ENCODE results near the gene APBA2. TPM values are rescaled to one million over a fixed set of nuclear protein-coding genes. Genes with fewer than 3 reads are reported as not detected.
A peak's percentile ranks its signal among the peaks of the same experiment; 100 is the strongest.

APBA2 gene
- total RNA-seq, 2 experiments from 2014 or later = 30.8 to 32.0 TPM

DNA sequence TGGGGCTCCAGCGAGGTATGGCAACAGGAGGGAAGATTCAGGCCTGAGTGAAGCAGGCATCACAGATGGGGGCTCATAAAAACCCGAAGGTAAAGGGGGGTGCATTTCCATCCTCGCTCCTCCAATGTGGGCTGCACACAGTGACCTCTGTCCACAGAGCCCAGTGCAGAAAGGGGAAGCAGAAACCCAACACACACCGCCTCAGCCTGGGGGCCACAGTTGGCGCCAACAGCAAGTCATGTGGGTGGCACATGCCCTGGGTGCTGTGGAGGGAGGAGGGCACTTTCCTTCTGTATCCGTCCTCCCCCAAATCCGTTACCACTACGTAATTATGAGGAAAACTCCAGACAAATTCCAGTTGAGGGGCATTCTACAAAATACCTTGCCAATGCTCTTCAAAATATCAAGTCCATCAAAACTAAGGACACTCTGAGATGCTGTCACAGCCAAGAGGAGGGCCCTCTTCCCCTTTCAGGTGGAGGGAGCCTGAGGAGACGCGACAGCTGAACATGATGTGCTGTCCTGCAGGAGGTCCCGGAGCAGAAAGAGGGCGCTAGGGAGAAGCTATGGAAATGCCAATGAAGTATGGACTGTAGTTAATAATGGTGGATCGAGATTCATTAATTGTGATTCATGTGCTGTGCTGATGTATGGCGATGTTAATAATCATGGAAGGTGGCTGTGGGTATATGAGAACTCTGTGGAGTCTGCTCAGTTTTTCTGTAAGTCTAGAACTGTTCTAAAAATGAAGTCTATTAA, 16.4 kb downstream of the APBA2 start:
- peak overlapping the region; percentile 54 for H3K27ac Mint-ChIP-seq
- ChIA-PET POLR2A (no interaction called here), CTCF (interaction anchor here (1.0 to 1.6 kb wide), 4 partner anchors 16 to 33 kb away, joined by 3 to 6 read pairs (median 4); partner anchors contain the start of gene APBA2)
- H3K4me1 Mint-ChIP-seq (ENCODE audit: low read depth) = peaks cover 90% of the 10 kb centered on the region
- no peaks in the 10 kb centered on the region for H3K36me3 Mint-ChIP-seq (ENCODE audit: low read depth)
- DNase-seq = no peak
- TF ChIP-seq, protein P1, sequence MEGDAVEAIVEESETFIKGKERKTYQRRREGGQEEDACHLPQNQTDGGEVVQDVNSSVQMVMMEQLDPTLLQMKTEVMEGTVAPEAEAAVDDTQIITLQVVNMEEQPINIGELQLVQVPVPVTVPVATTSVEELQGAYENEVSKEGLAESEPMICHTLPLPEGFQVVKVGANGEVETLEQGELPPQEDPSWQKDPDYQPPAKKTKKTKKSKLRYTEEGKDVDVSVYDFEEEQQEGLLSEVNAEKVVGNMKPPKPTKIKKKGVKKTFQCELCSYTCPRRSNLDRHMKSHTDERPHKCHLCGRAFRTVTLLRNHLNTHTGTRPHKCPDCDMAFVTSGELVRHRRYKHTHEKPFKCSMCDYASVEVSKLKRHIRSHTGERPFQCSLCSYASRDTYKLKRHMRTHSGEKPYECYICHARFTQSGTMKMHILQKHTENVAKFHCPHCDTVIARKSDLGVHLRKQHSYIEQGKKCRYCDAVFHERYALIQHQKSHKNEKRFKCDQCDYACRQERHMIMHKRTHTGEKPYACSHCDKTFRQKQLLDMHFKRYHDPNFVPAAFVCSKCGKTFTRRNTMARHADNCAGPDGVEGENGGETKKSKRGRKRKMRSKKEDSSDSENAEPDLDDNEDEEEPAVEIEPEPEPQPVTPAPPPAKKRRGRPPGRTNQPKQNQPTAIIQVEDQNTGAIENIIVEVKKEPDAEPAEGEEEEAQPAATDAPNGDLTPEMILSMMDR (IDR thresholded peaks at IDR 0.05) = no peak
- no peaks in the 10 kb centered on the region for H3K9me3 Mint-ChIP-seq
- no peaks in the 10 kb centered on the region for H3K27me3 Mint-ChIP-seq
- intact Hi-C loops (cut with micrococcal nuclease) = no loop called here
- ATAC-seq = no peak
- H3K4me3 Mint-ChIP-seq = no peak overlapping the region

DNA sequence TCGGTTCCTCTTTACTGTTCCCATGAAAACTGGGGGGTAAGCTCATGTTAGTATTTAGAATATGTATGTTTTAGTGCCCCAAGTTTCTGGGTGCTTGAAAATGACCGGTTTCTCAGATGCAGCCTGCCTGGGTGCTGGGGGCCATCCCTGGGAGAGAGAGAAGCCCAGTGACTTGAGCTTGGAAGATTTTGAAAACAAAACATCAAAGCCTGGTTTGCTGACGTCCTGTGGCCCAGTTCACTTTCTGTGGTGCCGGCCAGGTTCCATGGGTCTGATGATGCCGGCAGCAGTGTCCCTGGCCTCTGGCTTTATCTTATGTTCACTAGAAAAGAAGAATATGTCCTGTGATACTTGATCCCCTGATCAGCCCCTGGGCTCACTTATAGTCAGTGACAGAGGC, 17.1 kb downstream of the APBA2 start:
- DNase-seq (no peak), ATAC-seq (no peak)
- peaks cover 92% of the 10 kb centered on the region for H3K4me1 Mint-ChIP-seq (ENCODE audit: low read depth)
- TF ChIP-seq, protein P1 (IDR thresholded peaks at IDR 0.05) = no peak
- H3K27ac Mint-ChIP-seq = peak overlapping the region; percentile 54
- H3K27me3 Mint-ChIP-seq = no peaks in the 10 kb centered on the region
- H3K9me3 Mint-ChIP-seq = no peaks in the 10 kb centered on the region
- no peaks in the 10 kb centered on the region for H3K36me3 Mint-ChIP-seq (ENCODE audit: low read depth)
- intact Hi-C loops (cut with micrococcal nuclease) = no loop called here
- ChIA-PET CTCF (interaction anchor here (1.0 to 1.6 kb wide), 4 partner anchors 16 to 32 kb away, joined by 3 to 6 read pairs (median 4); partner anchors contain the start of gene APBA2), POLR2A (interaction anchor here (0.7 kb wide), 1 partner anchor 13 kb away, joined by 3 read pairs; no protein-coding TSS in a partner anchor)
- H3K4me3 Mint-ChIP-seq = no peak overlapping the region

DNA sequence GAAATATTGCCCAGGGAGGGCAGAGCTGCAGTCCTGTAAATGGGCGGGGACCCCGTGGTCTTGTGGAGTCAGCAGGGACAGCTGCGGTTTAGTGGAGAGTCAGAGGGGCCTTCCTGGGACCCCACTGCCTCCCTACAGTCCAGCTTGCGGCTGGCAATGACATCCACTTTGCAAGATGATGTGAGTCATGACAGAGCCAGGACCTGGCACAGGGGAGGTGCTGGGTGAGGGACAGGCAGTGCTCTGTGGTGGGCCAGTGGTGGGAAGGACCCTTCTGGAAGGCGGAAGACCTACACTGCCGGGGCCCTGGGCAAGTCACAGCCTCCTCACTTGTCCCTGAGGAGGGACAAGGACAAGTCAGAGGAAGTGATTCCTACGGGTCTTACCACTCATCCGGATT, 17.8 kb downstream of the APBA2 start:
- TF ChIP-seq, protein P1 (IDR thresholded peaks at IDR 0.05) = no peak
- H3K9me3 Mint-ChIP-seq = no peaks in the 10 kb centered on the region
- H3K4me3 Mint-ChIP-seq = no peak overlapping the region
- no peaks in the 10 kb centered on the region for H3K27me3 Mint-ChIP-seq
- CTCF ChIA-PET = interaction anchor here (0.7 to 1.6 kb wide), 4 partner anchors 9 to 199 kb away, joined by 3 to 6 read pairs (median 3); no protein-coding TSS in a partner anchor
- no peak for ATAC-seq
- H3K4me1 Mint-ChIP-seq (ENCODE audit: low read depth) = peaks cover 87% of the 10 kb centered on the region
- no peaks in the 10 kb centered on the region for H3K36me3 Mint-ChIP-seq (ENCODE audit: low read depth)
- peak overlapping the region; percentile 44 for H3K27ac Mint-ChIP-seq
- intact Hi-C loops (cut with micrococcal nuclease) = no loop called here
- POLR2A ChIA-PET = interaction anchor here (0.7 to 1.2 kb wide), 2 partner anchors 10 to 13 kb away, joined by 3 read pairs; no protein-coding TSS in a partner anchor
- DNase-seq = no peak

DNA sequence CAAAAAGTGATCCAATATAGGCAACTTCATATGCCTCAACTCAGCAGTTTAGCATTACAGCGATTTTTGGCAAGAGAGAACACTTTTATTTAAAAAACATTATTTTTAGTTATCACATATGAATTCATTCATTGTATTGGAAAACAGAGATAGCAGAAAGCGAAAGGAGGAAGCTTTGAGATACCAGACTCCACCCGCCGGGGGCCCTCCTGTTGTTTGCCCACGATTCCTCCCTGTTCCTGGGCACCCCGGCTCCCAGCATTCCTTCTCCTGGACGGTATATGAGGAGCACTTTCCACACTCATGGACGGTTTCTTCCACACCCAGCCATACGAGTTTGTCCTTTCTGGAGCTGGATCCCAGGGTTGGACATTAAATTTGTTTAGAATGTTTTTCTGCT, 18.2 kb downstream of the APBA2 start:
- ChIA-PET CTCF (interaction anchor here (0.7 to 1.6 kb wide), 3 partner anchors 8 to 198 kb away, joined by 3 to 6 read pairs (median 3); no protein-coding TSS in a partner anchor), POLR2A (interaction anchor here (1.0 to 1.2 kb wide), 2 partner anchors 10 to 16 kb away, joined by 3 read pairs; no protein-coding TSS in a partner anchor)
- Mint-ChIP-seq H3K4me3 (no peak overlapping the region), H3K27ac (peak overlapping the region; percentile 62), H3K36me3 (ENCODE audit: low read depth) (no peaks in the 10 kb centered on the region), H3K27me3 (no peaks in the 10 kb centered on the region), H3K9me3 (no peaks in the 10 kb centered on the region), H3K4me1 (ENCODE audit: low read depth) (peaks cover 85% of the 10 kb centered on the region)
- DNase-seq = no peak
- ATAC-seq = no peak
- intact Hi-C loops (cut with micrococcal nuclease) = no loop called here
- TF ChIP-seq, protein P1 (IDR thresholded peaks at IDR 0.05) = no peak
